Loucy (cell line): ENCODE data around the gene TMEM9.

Experiments used
- EZH2phosphoT487 ChIP-seq: fragments of 200-600 bp; IDR thresholded peaks from 2 replicates; pipeline ENCODE4 v1.6.1; 2018; ENCODE audit warnings: antibody characterized with exemption, mild to moderate bottlenecking, moderate library complexity, borderline replicate concordance
- TF ChIP-seq, protein P1 (sequence below): fragments of 200-600 bp; sonication (generic); conservative IDR thresholded peaks from 2 replicates; pipeline ENCODE4 v1.5.1; 2014; ENCODE audit warnings: mild to moderate bottlenecking, antibody characterized with exemption, low read length

DNA sequence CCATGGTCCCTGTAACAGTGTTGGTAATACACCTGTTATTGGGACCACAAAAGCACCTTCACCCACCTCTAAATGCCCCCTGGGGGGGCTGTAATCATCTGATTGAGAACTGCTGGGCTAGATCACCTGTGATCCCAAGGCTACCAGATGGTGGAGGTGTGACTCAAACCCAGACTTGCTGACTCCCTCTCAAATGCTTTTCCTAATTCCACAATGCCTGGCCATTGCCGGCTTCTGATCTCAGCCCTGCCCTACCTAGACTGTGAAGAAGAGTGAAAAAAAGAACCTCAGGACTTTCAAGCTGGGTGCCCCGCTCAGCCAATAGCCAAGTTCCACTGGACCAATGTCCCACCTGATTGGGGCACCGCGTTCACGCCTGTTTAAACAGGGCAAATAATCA is 9.6 kb downstream of the TMEM9 start:
- TF ChIP-seq, protein P1, sequence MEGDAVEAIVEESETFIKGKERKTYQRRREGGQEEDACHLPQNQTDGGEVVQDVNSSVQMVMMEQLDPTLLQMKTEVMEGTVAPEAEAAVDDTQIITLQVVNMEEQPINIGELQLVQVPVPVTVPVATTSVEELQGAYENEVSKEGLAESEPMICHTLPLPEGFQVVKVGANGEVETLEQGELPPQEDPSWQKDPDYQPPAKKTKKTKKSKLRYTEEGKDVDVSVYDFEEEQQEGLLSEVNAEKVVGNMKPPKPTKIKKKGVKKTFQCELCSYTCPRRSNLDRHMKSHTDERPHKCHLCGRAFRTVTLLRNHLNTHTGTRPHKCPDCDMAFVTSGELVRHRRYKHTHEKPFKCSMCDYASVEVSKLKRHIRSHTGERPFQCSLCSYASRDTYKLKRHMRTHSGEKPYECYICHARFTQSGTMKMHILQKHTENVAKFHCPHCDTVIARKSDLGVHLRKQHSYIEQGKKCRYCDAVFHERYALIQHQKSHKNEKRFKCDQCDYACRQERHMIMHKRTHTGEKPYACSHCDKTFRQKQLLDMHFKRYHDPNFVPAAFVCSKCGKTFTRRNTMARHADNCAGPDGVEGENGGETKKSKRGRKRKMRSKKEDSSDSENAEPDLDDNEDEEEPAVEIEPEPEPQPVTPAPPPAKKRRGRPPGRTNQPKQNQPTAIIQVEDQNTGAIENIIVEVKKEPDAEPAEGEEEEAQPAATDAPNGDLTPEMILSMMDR, result no peak
- TF ChIP-seq EZH2phosphoT487, result no peak
